ENCODE results near the gene CDSN.
"Not testable (repeated sequence)": the region's sequence is repeated elsewhere in the genome, so short reads cannot be mapped to it uniquely, and the experiment has no call there.

The CDSN gene

GRCh38 chr6:31075528-31075927 lies 44.7 kb downstream of the CDSN start:
- H3K4me3 ChIP-seq (ENCODE audit: low read depth, low read length), result no peak overlapping the region
- no peak for DNase-seq (ENCODE audit: low read depth)
- TF ChIP-seq CTCF (IDR thresholded peaks at IDR 0.05; ENCODE audit: control insufficient read depth, extremely low read depth, insufficient read depth), result no peak

- no peak for DNase-seq (ENCODE audit: low read depth)
- TF ChIP-seq CTCF (IDR thresholded peaks at IDR 0.05; ENCODE audit: control insufficient read depth, extremely low read depth, insufficient read depth), result no peak
- H3K4me3 ChIP-seq (ENCODE audit: low read depth, low read length), result no peak overlapping the region
These were observed 45.8 kb downstream of the CDSN start for GRCh38 chr6:31074401-31074800.

GRCh38 chr6:31070711-31071197 lies 49.5 kb downstream of the CDSN start:
- peak; percentile 91 for TF ChIP-seq CTCF (IDR thresholded peaks at IDR 0.05; ENCODE audit: control insufficient read depth, extremely low read depth, insufficient read depth)
- no peak overlapping the region for H3K4me3 ChIP-seq (ENCODE audit: low read depth, low read length)
- no peak for DNase-seq (ENCODE audit: low read depth)

GRCh38 chr6:31068669-31069340 lies 51.4 kb downstream of the CDSN start:
- peak; percentile 81 for TF ChIP-seq CTCF (IDR thresholded peaks at IDR 0.05; ENCODE audit: control insufficient read depth, extremely low read depth, insufficient read depth)
- peak; percentile 41 for DNase-seq (ENCODE audit: low read depth)
- no peak overlapping the region for H3K4me3 ChIP-seq (ENCODE audit: low read depth, low read length)

DNA sequence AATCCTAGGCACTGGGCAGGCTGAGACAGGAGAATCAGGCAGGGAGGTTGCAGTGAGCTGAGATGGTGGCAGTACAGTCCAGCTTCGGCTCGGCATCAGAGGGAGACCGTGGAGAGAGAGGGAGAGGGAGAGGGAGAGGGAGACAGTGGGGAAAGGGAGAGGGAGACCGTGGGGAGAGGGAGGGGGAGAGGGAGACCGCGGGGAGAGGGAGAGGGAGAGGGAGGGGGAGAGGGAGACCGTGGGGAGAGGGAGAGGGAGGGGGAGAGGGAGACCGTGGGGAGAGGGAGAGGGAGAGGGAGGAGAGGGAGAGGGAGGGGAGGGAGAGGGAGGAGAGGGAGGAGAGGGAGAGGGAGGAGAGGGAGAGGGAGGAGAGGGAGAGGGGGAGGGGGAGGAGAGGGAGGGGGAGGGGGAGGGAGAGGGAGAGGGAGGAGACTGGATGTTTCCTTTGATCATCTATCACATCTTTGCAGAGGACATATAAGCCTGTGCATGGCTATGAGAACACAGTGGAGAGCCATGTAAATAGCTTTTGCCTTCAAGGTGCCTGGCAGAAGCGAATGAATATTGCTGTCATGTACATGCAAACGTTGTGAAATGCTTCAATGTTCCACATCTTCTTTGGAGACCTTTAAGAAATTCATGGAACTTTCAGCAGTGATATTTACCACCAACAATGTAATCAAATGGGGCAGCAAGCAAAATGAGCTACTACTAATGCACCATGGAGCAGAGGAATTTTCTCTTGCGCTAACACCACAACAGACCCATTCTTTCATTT lies 52.2 kb downstream of the CDSN start:
- H3K4me3 ChIP-seq (ENCODE audit: low read depth, low read length); DNase-seq (ENCODE audit: low read depth): not testable (repeated sequence)

DNA sequence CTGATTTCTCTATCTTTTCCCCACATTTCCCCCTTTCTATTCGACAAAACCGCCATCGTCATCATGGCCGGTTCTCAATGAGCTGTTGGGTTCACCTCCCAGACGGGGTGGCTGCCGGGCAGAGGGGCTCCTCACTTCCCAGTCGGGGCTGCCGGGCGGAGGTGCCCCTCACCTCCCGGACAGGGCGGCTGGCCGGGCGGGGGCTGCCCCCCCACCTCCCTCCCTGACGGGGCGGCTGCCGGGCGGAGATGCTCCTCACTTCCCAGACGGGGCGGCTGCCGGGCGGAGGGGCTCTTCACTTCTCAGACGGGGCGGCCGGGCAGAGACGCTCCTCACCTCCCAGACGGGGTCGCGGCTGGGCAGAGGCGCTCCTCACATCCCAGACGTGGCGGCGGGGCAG lies 53.2 kb downstream of the CDSN start:
- not testable (repeated sequence) for H3K4me3 ChIP-seq (ENCODE audit: low read depth, low read length); DNase-seq (ENCODE audit: low read depth)

GRCh38 chr6:31065556-31065955 lies 54.7 kb downstream of the CDSN start:
- TF ChIP-seq CTCF (IDR thresholded peaks at IDR 0.05; ENCODE audit: control insufficient read depth, extremely low read depth, insufficient read depth), result no peak
- DNase-seq (ENCODE audit: low read depth), result no peak
- H3K4me3 ChIP-seq (ENCODE audit: low read depth, low read length), result no peak overlapping the region

All from LNCaP clone FGC (cell line).